IPS DF 19.7 (cell line): ENCODE measurements around the gene PRSS22.
"Not testable (repeated sequence)": the region's sequence is repeated elsewhere in the genome, so short reads cannot be mapped to it uniquely, and the experiment has no call there.

ENCODE experiments used
- DNase-seq: peaks from one replicate; pipeline ENCODE4 v3.0.0-alpha.2; 2013; ENCODE audit warnings: low read depth, low spot score

Gene PRSS22, protein sequence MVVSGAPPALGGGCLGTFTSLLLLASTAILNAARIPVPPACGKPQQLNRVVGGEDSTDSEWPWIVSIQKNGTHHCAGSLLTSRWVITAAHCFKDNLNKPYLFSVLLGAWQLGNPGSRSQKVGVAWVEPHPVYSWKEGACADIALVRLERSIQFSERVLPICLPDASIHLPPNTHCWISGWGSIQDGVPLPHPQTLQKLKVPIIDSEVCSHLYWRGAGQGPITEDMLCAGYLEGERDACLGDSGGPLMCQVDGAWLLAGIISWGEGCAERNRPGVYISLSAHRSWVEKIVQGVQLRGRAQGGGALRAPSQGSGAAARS

DNA sequence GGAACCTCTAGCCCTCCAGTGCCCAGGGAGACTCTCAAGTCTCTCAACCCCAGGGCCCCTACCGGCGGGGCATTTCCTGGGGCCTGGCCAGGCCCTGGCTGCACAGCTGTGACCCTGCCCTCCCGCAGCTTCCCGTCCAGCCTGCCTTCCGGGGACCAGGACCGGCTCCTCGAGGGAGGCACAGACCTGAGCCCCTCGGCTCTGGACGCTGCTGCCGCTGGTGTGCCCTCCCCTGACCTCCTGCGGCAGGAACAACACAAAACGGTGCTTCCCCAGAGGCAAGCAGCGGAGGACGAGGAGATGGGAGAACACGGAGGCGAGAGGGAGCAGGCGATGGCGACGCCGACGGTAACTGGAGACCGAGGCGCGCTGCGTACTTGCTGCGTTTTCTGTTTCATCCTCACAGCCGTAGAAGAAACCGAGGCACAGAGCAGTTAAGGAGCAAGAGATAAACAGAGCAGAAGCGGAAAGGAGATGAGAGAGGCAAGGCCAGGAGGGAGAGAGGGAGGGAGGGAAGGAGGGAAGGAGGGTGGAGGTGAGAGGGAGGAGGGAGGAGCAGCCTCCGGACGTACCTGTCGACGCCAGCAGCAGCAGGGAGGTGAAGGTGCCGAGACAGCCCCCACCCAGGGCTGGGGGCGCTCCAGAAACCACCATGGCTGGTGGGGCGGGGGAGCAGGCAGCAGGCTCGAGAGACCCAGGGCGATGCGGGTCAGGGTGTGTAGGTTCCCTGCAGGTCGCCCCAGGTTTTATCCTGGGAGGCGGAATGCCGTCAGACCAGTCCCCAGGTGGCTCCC lies at the start of gene PRSS22:
TSS of gene PRSS22 (minus strand) at position 720 of the 794 bp plus-strand sequence. CDS start at position 654, 66 bp downstream.
- DNase-seq, result no peak

DNA sequence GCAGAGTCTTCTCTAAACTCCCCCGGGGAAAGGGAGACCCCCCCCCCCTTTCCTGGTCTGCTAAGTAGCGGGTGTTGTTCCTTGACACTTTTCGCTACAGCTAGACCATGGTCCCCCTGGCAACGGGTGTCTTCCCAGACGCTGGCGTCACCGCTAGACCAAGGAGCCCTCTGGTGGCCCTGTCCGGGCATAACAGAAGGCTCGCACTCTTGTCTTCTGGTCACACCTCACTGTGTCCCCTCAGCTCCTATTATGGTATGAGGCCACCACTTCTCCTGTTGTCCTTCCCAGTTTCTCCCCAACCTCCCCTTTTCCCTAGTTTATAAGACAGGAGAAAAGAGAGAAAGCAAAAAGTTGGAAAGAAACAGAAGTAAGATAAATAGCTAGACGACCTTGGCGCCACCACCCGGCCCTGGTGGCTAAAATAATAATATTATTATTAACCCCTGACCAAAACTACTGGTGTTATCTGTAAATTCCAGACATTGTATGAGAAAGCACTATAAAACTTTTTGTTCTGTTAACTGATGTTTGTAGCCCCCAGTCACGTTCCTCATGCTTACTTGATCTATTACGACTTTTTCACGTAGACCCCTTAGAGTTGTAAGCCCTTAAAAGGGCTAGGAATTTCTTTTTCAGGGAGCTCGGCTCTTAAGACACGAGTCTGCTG lies 49.2 kb upstream of the PRSS22 start:
- not testable (repeated sequence) for DNase-seq

DNA sequence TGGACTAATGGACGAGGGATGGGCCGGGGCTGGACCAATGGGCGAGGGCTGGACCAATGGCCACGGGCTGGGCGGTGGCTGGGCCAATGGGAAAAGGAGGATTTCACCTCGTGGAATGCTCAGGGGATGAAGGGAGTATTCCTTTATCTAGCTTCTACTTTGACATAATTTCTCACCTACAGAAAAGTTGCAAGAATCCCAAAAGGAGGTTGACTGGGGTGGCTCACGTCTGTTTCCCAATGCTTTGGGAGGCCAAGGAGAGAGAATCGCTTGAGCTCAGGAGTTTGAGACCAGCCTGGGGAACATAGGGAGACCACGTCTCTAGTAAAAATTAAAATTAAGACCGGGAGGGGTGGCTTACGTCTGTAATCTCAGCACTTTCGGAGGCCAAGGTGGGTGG lies 48.0 kb upstream of the PRSS22 start:
- peak; percentile 82 for DNase-seq

DNA sequence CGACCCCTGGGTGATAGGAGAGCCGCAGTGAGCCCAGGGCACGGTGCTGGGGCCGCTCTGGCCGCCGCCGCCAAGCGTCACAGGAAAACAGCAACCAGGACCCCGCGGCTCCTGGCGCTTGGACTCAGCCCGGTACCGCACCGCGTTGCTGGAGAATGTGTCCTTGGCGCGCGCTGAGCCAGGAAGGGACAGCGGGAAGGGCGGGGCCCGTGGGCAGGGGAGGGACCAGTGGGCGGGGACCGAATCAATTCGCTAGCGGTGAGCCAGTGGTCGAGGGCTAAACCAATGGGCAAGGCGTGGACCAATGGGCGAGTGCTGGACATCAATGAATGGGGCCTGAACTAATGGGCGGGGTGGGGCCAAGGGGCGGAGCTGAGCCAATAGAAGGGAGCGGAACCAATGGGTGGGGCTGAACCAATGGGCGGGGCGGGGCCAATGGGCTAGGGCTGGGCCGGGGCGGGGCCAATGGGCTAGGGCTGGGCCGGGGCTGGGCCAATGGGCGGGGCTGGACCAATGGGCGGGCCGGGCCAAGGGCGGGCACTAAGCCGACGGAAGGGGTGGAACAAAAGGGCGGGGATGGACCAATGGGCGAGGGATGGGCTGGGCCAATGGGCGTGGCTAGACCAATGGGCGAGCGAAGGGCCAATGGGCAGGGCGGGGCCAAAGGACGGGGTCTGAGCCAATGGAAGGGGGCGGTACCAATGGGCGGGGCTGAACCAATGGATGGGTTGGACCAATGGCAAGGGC lies 47.4 kb upstream of the PRSS22 start:
- DNase-seq, result peak; percentile 87

DNA sequence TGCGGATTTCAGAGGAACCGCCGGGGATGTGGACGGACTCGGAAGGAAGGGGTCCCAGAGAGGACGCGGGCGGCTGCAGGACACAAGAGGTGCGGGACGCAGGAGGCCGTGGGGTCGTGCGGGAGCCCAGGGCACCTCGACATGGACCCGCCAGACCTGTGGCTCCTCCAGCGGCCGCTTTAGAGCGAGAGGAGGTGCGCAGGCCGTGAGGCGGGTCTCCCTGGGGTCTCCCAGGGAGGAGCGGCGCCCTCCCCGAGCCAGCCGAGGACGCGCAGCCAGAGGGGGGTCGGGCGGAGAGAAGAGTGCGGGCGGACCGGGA lies 46.9 kb upstream of the PRSS22 start:
- no peak for DNase-seq

DNA sequence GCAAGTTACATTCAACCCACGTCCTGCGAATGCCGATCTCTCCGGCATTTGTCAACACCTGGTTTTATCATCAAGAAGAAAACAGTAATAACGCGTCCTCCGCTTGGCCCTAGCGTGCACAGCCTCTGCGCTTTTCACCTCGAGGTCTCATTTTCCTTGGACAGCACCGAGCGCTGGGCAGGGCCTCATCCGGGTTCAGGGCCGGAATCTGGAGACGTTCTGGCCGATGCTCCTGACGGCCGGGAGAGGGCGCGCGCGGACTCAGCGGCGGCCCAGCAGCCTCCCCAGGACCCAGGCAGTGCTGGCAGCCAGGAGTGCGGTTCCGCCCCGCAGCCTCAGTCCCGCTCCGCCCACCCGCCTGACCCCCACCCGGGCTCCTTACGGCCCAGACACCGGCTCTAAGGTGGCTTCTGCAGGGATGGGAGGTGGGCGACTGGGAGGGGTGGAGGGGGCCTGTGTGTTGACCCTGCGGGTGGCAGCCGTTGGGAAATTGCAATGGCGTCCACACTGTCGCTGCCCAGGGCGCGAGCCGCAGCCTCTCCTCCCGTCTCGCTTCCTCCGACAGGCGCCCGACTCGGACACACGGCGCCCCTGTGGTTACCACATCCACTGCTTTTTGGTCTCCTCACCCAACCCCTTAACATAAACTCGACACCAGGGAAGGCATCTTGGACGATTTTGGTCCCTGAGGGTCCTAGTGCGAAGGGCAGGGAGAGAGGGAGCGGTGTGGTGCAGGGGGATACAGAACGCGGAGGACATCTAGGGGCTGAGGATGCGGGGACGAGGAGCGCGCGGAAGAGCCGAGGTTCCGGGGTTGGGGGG lies 46.3 kb upstream of the PRSS22 start:
- DNase-seq, result no peak

DNA sequence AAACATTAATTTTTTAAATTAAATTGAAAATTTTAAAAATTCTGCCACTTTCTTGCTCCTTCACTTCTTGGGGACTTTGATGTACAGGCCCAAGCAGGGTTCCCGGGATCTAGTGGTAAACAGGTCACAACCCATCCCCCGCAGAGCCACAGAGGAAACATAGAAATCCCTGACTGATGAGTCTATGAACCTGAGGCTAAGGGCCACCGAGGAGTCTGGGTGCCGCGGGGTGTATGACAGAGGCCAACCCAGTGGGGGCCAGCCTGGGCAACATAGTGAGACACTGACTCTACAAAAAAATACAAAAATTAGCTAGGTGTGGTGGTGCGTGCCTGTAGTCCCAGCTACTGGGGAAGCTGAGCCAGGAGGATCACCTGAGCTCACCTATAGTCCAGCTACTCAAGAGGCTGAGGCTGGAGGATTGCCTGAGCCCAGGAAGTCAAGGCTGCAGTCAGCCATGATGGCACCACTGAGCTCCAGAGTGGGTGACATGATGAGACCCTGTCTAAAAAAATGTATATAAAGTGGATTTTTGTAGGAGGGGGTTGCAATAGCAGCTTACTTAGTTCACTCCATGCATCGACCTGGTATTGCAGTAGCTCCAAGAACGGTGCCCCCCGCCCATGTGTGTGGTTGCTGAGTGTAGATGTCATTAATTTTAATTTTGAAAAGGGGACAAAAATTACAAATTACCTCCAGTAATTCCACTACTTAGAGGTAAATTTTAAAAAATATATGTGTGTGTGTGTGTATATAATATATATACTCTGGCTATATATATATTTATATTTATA lies 44.6 kb upstream of the PRSS22 start:
- no peak for DNase-seq

DNA sequence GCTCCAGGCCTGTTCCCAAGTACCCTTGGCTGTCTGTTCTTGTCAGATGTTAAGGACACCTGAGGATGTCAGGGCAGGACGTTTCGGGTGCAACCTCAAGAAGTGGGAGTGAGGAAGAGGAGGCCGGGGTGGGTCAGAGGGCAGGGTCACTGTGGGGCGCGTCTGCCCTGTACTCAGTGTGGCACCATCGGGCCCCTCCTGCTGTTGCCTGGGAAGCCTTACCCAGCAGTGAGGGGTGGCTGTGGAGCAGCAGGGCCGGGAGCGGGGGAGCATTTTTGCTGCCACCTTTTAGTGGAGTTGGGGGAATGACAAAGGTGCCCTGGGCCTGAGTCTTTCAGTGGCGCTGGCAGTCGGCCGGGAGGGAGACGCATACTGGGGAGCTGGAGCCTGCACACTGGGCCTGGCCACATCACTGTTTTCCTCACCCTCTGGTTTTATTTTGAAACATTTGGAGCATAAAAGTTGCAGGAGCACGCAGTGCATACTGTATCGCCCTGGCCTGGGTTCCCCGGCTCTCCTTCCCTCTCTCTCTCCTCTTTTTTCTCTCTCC lies 42.6 kb upstream of the PRSS22 start:
- no peak for DNase-seq

DNA sequence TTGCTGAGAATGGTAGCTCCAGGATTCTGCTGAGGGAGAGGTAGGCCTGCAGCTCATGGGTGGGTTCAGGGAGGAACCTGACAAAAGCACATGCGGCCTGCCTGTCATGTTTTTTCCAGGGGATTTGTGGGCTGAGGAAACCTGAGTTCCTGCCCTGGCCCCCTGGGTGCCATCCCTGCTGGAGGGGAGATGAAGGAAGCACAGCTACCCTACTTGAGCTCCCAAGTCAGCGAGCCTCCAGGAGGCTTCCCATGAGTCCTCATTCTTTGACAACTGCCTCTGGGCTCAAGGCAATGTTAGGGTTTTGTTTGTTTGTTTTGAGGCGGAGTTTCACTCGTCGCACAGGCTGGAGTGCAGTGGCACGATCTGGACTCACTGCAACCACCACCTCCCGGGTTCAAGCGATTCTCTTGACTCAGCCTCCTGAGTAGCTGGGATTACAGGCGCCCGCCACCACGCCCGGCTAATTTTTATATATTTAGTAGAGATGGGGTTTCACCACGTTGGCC lies 41.6 kb upstream of the PRSS22 start:
- no peak for DNase-seq

DNA sequence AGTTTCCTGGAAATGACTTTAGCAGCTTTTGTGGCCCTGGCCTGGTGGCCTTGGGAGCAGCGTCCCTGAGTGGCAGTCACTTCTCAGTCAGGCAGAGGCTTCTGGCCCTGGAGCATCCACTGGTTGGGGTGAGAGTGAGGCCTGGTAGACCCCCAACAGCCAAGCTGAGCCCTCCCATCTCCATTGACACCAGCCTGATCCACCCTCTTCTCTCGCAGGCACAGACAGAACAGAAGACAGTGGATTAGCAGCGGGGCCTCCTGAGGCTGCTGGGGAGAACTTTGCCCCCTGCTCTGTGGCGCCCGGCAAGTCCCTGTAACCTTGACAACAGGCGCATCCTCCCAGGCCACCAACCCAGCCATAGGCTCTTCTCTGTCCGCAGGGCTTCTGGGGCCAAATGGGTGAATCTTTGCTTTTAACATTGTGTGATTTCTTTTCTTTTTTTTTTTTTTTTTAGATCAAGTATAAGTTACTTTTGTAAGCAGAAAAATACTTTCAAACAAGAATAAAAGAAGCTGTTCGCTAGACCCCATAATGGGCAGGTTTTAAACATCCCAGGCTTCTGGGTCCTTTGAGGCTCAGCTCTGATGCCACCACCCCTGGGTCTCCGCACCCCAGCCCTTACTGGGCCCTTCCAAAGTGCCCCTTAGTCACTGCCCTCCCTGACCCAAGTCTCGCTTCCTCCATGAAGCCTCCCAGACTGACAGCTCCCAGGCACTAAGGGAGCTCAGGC lies 41.0 kb upstream of the PRSS22 start:
- no peak for DNase-seq

DNA sequence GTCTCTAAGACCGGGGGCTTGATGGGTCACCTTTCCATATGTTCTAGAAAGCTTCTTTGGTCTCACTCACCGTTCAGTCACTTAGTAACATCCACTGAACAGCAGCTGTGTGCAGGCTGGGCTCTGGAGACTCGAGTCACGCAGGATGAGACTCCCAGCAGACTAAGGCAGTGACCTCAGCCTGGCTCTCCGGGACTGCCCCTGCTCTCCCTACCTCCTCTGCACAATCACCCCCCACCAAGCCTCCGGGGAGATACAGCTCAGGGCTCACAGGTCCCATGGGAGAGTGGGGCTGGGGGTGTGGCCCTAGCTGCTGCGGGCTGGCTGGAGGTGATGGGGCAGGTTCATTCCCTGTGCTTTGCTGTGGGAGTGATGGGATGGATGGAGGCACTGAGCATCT lies 39.1 kb upstream of the PRSS22 start:
- no peak for DNase-seq

DNA sequence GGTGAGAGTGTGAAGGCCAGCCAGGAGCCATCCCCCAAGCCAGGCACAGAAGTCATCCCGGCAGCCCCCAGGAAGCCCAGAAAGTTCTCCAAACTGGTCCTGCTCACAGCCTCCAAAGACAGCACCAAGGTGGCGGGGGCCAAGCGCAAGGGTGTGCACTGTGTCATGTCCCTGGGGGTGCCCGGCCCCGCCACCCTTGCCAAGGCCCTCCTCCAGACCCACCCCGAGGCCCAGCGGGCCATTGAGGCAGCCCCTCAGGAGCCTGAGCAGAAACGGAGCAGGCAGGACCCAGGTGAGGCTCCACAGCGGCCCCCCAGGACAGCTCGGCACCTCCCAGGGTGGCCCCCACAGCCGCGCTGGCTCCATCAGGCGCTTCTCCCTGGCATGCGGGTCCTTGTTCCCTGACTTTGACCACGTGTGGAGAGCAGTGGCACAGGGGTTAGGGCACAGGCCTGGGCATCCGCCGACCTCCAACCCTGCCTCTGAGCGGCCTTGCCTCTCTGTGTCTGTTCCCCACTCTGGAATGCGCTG lies 38.6 kb upstream of the PRSS22 start:
- no peak for DNase-seq

DNA sequence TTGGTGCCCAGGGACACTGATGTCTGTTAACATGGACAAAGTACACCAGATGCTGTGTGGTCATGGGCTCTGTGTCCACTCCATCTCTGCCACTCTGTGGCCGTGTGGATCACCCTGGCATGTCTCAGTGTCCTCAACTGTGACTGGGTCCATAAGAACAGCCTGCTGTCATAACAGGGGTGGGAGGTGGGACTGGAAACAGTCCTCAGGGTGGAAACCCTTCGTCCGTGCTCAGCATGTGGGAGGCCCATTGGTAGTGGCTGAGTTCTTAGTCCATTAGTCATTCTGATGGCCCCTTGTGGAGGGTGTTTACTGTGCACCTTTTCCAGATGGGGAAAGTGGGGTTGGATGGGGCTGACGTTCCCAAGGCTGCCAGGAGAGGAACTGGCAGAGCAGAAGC lies 37.8 kb upstream of the PRSS22 start:
- no peak for DNase-seq

DNA sequence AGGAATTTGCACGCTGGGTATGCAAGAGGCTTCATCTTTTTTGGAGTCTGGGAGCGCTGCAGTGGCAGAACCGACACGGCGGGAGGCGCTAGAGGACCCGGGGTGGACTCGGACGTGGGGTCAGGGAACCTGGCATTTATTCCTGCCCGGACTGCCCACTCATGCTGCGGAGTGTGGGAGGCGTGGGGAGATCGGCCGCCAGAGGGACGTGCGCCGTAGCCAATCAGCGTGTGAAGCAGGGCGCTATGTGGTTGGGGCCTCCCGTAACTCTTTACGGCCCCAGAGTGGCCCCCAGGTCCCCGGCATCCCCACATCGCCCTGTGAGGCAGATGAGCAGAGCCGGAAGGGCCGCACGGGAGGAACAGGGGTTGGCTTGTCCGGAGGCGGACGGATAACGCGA lies 36.3 kb upstream of the PRSS22 start:
- no peak for DNase-seq

DNA sequence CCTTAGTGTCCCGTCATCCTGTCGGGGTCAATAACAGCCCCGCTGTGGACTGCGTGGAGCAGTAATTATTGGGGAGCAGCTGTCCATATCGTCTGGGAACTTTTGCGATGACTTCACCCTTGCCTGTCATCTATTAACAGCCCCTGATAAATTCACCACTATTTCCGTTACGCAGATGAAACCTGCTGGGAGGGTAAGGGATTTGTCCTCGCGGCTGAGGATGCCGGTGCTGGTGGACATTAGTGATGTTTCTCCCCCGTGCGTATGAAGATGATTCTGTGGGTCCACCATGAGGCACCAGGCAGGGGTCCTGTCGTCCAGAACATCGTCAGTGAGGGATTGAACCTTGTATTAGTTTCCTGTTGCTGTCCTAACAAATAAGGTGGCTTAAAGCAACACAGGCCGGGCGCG lies 26.1 kb upstream of the PRSS22 start:
- no peak for DNase-seq

DNA sequence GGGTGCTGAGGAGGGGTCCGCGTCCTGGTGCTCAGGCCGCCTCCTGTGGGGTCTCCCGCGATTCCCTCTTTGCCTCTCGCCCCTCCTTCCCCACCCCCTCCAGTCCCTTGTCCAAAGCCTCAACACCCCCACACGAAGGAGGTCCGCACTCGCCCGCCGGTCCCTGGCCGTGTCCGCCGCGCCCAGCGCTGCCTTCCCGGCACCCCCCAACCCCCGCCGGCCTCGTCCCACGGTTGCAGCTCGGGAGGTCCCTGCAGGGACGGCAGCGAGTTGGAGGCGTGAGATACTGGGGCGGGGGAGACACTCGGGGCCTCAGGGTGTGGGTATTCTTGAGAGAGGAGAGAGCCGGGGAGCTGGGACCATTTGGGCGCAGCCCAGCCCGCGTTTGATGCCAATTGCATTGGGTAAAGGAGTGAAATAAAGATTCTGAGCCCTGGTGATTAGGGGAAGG lies 25.5 kb upstream of the PRSS22 start:
- DNase-seq, result no peak

DNA sequence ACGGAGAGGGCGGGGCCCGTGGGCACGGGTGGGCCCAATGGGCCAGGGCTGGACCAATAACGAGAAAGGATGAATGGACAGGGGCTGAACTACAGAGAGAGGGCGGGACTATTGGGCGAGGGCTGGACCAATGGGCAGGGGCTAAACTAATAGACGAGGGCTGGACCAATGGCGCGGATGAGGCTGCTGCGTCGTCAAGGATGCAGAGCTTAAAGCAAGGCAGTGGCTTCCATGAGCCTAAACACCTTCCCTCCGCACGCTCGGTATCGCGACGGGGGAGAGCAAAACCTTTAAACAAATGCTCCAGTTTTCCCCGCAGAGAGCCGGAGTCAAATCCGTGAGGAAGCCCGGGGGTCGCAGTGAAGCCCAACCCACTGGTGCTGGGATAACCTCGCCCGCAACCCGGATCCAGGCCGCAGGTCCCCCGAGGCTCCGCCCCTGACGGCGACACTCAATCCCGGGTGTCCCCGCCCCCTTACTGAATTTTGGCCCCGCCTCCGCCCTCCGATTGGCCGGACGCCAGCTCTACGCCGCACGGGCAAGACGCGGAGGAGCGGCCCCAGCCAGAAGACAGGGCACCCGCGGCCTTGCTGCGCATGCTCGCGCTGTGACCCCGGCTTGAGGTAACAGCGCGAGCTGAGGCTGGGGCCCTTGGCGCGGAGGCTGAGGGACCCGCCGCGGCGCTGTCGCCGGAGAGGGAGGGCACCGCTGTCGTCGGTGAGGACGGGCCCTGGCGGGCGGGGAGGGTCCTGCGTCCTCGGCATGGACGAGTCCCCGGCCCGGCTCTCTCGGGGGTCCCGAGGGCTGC lies 24.9 kb upstream of the PRSS22 start, which contains the start of gene FLYWCH2:
TSS of gene FLYWCH2 (plus strand) at position 566 of the 808 bp plus-strand sequence. CDS start 13,235 bp downstream, outside the sequence.
- DNase-seq, result peak; percentile 93
